Measurements from ENCODE around the gene TGFBR3. TPM values are rescaled to one million over a fixed set of nuclear protein-coding genes. Genes with fewer than 3 reads are reported as not detected.

The TGFBR3 gene
- total and polyA plus RNA-seq, 2 of the 8 experiments (the other 6 are each of a cell fraction or from before 2014, with no cell fraction given) = 2.0 to 6.1 TPM

DNA sequence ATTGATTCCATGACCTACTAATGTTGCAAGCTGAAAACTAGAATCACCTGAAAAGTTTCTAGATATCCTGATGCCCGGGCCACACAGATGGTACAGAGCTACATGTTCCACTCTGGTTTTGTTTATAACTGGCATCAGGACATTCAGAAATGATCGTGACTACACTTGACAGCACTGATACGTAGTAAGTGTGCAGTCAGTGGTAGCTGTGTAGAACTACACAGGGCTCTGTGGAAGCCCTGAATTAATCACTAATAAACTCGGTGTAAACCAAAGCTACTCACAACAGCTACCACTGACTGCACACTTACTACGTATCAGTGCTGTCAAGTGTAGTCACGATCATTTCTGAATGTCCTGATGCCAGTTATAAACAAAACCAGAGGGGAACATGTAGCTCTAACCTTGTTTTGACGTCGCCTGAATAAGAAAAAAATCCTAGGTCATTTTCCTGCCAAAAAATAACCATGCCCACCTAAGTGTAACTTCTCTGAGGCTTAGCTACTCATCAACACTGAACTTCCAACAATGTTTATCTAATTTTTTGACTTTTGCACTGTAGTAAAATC lies 149.7 kb downstream of the TGFBR3 start (continued):
- TF ChIP-seq, protein P1, sequence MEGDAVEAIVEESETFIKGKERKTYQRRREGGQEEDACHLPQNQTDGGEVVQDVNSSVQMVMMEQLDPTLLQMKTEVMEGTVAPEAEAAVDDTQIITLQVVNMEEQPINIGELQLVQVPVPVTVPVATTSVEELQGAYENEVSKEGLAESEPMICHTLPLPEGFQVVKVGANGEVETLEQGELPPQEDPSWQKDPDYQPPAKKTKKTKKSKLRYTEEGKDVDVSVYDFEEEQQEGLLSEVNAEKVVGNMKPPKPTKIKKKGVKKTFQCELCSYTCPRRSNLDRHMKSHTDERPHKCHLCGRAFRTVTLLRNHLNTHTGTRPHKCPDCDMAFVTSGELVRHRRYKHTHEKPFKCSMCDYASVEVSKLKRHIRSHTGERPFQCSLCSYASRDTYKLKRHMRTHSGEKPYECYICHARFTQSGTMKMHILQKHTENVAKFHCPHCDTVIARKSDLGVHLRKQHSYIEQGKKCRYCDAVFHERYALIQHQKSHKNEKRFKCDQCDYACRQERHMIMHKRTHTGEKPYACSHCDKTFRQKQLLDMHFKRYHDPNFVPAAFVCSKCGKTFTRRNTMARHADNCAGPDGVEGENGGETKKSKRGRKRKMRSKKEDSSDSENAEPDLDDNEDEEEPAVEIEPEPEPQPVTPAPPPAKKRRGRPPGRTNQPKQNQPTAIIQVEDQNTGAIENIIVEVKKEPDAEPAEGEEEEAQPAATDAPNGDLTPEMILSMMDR (IDR thresholded peaks at IDR 0.05; ENCODE audit: control extremely low read depth in 1 of 3, insufficient read depth in 1 of 3, low read depth in 1 of 3, low read length in 3 of 3) = no peak
- no peak for TF ChIP-seq TEAD4 (IDR thresholded peaks at IDR 0.05; ENCODE audit: low read depth, low read length)

All from H1 (cell line).